Stimulated activated naive B cell treated with anti-CD40 and anti-IgM and Interleukin-4, amounts not matched to agents 10 μg/mL and 1 μg/mL and 100 μg/mL, for 72 hours (primary cell): ENCODE results near the gene CBLN2.

Source experiments
- ATAC-seq, 2 donors: fragments of 150-1000 bp; cut with Tn5 transposase; replicated peaks; 2 replicates each; pipeline ENCODE4 v1.10.0; 2021; ENCODE audit warnings: moderate library complexity in 1 of 2
- DNase-seq: peaks from one replicate; pipeline ENCODE4 v3.0.0; 2021
- H3K27ac Mint-ChIP-seq: one replicate; pipeline ENCODE4 v1.8.0; 2022; ENCODE audit warnings: mild to moderate bottlenecking, mixed read lengths
- H3K27me3 Mint-ChIP-seq, 2 donors: one replicate each; pipeline ENCODE4 v1.8.0; 2022; ENCODE audit warnings: mixed read lengths in 2 of 2
- H3K36me3 Mint-ChIP-seq, 2 donors: one replicate each; pipeline ENCODE4 v1.8.0; 2022; ENCODE audit warnings: mixed read lengths in 2 of 2, mild to moderate bottlenecking in 1 of 2
- H3K4me1 Mint-ChIP-seq, 2 donors: one replicate each; pipeline ENCODE4 v1.8.0; 2022; ENCODE audit warnings: mixed read lengths in 2 of 2, mild to moderate bottlenecking in 1 of 2
- H3K4me3 Mint-ChIP-seq, 2 donors: one replicate each; pipeline ENCODE4 v1.8.0; 2022; ENCODE audit warnings: mild to moderate bottlenecking in 2 of 2, mixed read lengths in 2 of 2, moderate library complexity in 1 of 2
- H3K9me3 Mint-ChIP-seq, 2 donors: one replicate each; pipeline ENCODE4 v1.8.0; 2022; ENCODE audit warnings: mixed read lengths in 2 of 2, mild to moderate bottlenecking in 1 of 2

Gene CBLN2

GRCh38 chr18:72502671-72503431, 41.3 kb downstream of the CBLN2 start:
- Mint-ChIP-seq H3K4me3 (no peak overlapping the region), H3K27ac (no peak overlapping the region), H3K36me3 (no peaks in the 10 kb centered on the region), H3K27me3 (no peaks in the 10 kb centered on the region), H3K9me3 (no peaks in the 10 kb centered on the region), H3K4me1 (no peaks in the 10 kb centered on the region)
- ATAC-seq (no peak), DNase-seq (no peak)

DNA sequence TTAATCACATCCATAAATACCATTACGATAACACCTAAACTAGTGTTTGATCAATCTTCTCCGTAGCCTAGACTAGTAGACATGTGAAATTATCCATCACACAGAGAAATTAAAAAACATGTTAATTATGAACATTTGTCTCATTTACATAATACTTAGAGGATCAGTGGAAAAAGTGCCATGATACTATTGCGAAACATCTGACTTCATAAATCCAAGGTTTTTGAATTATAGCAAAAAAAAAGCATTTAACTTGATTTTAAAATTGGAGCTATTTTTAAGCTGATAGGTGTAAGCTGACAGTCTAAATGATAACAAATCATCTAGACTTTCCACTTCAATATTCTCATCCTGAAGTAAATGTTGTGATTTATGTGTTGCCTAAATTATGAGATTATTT, 51.6 kb downstream of the CBLN2 start:
- Mint-ChIP-seq H3K27ac (no peak overlapping the region), H3K36me3 (no peaks in the 10 kb centered on the region), H3K4me1 (no peaks in the 10 kb centered on the region), H3K4me3 (no peak overlapping the region), H3K9me3 (no peaks in the 10 kb centered on the region), H3K27me3 (no peaks in the 10 kb centered on the region)
- no peak for ATAC-seq
- DNase-seq = no peak
